ENCODE results near the gene DGKD. TPM values are rescaled to one million over a fixed set of nuclear protein-coding genes. Genes with fewer than 3 reads are reported as not detected.

DGKD gene
- total RNA-seq, 4 donors from 2014 or later: 7.0 to 55.4 (median 10.9) TPM

- no peaks in the 10 kb centered on the region for H3K9me3 ChIP-seq
- WGBS: 96% methylated on average over 9 of the region's 10 CpGs
- no peak for TF ChIP-seq POLR2AphosphoS5 (IDR thresholded peaks at IDR 0.05)
- no peak for TF ChIP-seq EP300 (IDR thresholded peaks at IDR 0.05)
- TF ChIP-seq CTCF (IDR thresholded peaks at IDR 0.05): no peak
- no peak for TF ChIP-seq POLR2A (IDR thresholded peaks at IDR 0.05)
- no peak overlapping the region for H3K27ac ChIP-seq
- no peak overlapping the region for H3K4me3 ChIP-seq
- DNase-seq (ENCODE audit: low spot score in 2 of 2): no peak
- H3K27me3 ChIP-seq: no peaks in the 10 kb centered on the region
- peaks cover 83% of the 10 kb centered on the region for H3K36me3 ChIP-seq
- H3K4me1 ChIP-seq: no peaks in the 10 kb centered on the region
Observed at GRCh38 chr2:233459426-233459825, 105.1 kb downstream of the DGKD start.

- Histone ChIP-seq H3K27ac (no peak overlapping the region), H3K27me3 (no peaks in the 10 kb centered on the region), H3K36me3 (peaks cover 84% of the 10 kb centered on the region), H3K4me1 (no peaks in the 10 kb centered on the region), H3K4me3 (no peak overlapping the region), H3K9me3 (no peaks in the 10 kb centered on the region)
- TF ChIP-seq CTCF (IDR thresholded peaks at IDR 0.05): no peak
- TF ChIP-seq POLR2A (IDR thresholded peaks at IDR 0.05): no peak
- no peak for TF ChIP-seq EP300 (IDR thresholded peaks at IDR 0.05)
- TF ChIP-seq POLR2AphosphoS5 (IDR thresholded peaks at IDR 0.05): no peak
- no peak for DNase-seq (ENCODE audit: low spot score in 2 of 2)
- WGBS: 73% methylated on average over 32 of the region's 32 CpGs
Observed at GRCh38 chr2:233460726-233461441, 106.6 kb downstream of the DGKD start.

GRCh38 chr2:233461481-233461891 lies 107.2 kb downstream of the DGKD start:
- no peaks in the 10 kb centered on the region for H3K9me3 ChIP-seq
- no peak for DNase-seq (ENCODE audit: low spot score in 2 of 2)
- peaks cover 88% of the 10 kb centered on the region for H3K36me3 ChIP-seq
- H3K4me3 ChIP-seq: no peak overlapping the region
- 93% methylated on average over 8 of the region's 8 CpGs for WGBS
- TF ChIP-seq POLR2A (IDR thresholded peaks at IDR 0.05) (no peak), CTCF (IDR thresholded peaks at IDR 0.05) (no peak), POLR2AphosphoS5 (IDR thresholded peaks at IDR 0.05) (no peak), EP300 (IDR thresholded peaks at IDR 0.05) (no peak)
- H3K27me3 ChIP-seq: no peaks in the 10 kb centered on the region
- H3K4me1 ChIP-seq: no peaks in the 10 kb centered on the region
- no peak overlapping the region for H3K27ac ChIP-seq

- Histone ChIP-seq H3K4me3 (no peak overlapping the region), H3K36me3 (peaks cover 88% of the 10 kb centered on the region), H3K9me3 (no peaks in the 10 kb centered on the region), H3K4me1 (no peaks in the 10 kb centered on the region), H3K27me3 (no peaks in the 10 kb centered on the region), H3K27ac (no peak overlapping the region)
- DNase-seq (ENCODE audit: low spot score in 2 of 2): no peak
- TF ChIP-seq POLR2A (IDR thresholded peaks at IDR 0.05): no peak
- no peak for TF ChIP-seq CTCF (IDR thresholded peaks at IDR 0.05)
- no peak for TF ChIP-seq POLR2AphosphoS5 (IDR thresholded peaks at IDR 0.05)
- TF ChIP-seq EP300 (IDR thresholded peaks at IDR 0.05): no peak
- WGBS: 96% methylated on average over 25 of the region's 25 CpGs
Observed at GRCh38 chr2:233462202-233462785, 108.0 kb downstream of the DGKD start.

GRCh38 chr2:233462826-233463470 lies 108.7 kb downstream of the DGKD start:
- Histone ChIP-seq H3K9me3 (no peaks in the 10 kb centered on the region), H3K4me3 (no peak overlapping the region), H3K36me3 (peaks cover 86% of the 10 kb centered on the region), H3K27me3 (no peaks in the 10 kb centered on the region), H3K27ac (no peak overlapping the region), H3K4me1 (no peaks in the 10 kb centered on the region)
- 97% methylated on average over 19 of the region's 21 CpGs for WGBS
- TF ChIP-seq POLR2AphosphoS5 (IDR thresholded peaks at IDR 0.05): no peak
- no peak for TF ChIP-seq POLR2A (IDR thresholded peaks at IDR 0.05)
- TF ChIP-seq EP300 (IDR thresholded peaks at IDR 0.05): no peak
- TF ChIP-seq CTCF (IDR thresholded peaks at IDR 0.05): no peak
- no peak for DNase-seq (ENCODE audit: low spot score in 2 of 2)

Data from suprapubic skin (tissue), 4 donors.